Measurements from ENCODE around the gene HFM1.
"Not testable (repeated sequence)": the region's sequence is repeated elsewhere in the genome, so short reads cannot be mapped to it uniquely, and the experiment has no call there.

The HFM1 gene

GRCh38 chr1:91404151-91405012 lies at the start of gene HFM1:
TSS of gene HFM1 (minus strand) at chr1:91404837. CDS start at chr1:91401082, 3,755 bp downstream.
- DNase-seq, result peak; percentile 37

GRCh38 chr1:91454136-91454535 lies 49.5 kb upstream of the HFM1 start:
- DNase-seq, result no peak

GRCh38 chr1:91450260-91450659 lies 45.6 kb upstream of the HFM1 start:
- no peak for DNase-seq

- not testable (repeated sequence) for DNase-seq
Measured at GRCh38 chr1:91447782-91448181, 43.1 kb upstream of the HFM1 start.

- DNase-seq, result not testable (repeated sequence)
Measured at GRCh38 chr1:91441980-91442379, 37.3 kb upstream of the HFM1 start.

GRCh38 chr1:91440847-91441246 lies 36.2 kb upstream of the HFM1 start:
- no peak for DNase-seq

GRCh38 chr1:91439016-91439415 lies 34.4 kb upstream of the HFM1 start:
- DNase-seq, result no peak

GRCh38 chr1:91428182-91428798 lies 23.7 kb upstream of the HFM1 start:
- DNase-seq, result no peak

GRCh38 chr1:91427741-91428140 lies 23.1 kb upstream of the HFM1 start:
- DNase-seq, result no peak

GRCh38 chr1:91422523-91422922 lies 17.9 kb upstream of the HFM1 start:
- DNase-seq, result not testable (repeated sequence)

GRCh38 chr1:91412371-91412770 lies 7.7 kb upstream of the HFM1 start:
- DNase-seq, result no peak

- DNase-seq, result no peak
Measured at GRCh38 chr1:91406773-91407389, 2.2 kb upstream of the HFM1 start.

GRCh38 chr1:91402023-91402422 lies 2.6 kb downstream of the HFM1 start:
- no peak for DNase-seq

- no peak for DNase-seq
Measured at GRCh38 chr1:91400133-91400725, 4.4 kb downstream of the HFM1 start.

- no peak for DNase-seq
Measured at GRCh38 chr1:91398291-91398690, 6.3 kb downstream of the HFM1 start.

GRCh38 chr1:91397605-91398004 lies 7.0 kb downstream of the HFM1 start:
- DNase-seq, result no peak

- DNase-seq, result no peak
Measured at GRCh38 chr1:91393042-91393441, 11.6 kb downstream of the HFM1 start.

- no peak for DNase-seq
Measured at GRCh38 chr1:91386109-91386508, 18.5 kb downstream of the HFM1 start.

- DNase-seq, result no peak
Measured at GRCh38 chr1:91383456-91383855, 21.2 kb downstream of the HFM1 start.

GRCh38 chr1:91381844-91382243 lies 22.8 kb downstream of the HFM1 start:
- no peak for DNase-seq

- no peak for DNase-seq
Measured at GRCh38 chr1:91374086-91374485, 30.6 kb downstream of the HFM1 start.

- DNase-seq, result not testable (repeated sequence)
Measured at GRCh38 chr1:91372230-91372629, 32.4 kb downstream of the HFM1 start.

- no peak for DNase-seq
Measured at GRCh38 chr1:91349524-91349923, 55.1 kb downstream of the HFM1 start.

- DNase-seq, result no peak
Measured at GRCh38 chr1:91346824-91347223, 57.8 kb downstream of the HFM1 start.
